RKO (cell line): Measurements from ENCODE around the gene ZC3H7A.

ENCODE experiments used
- DNase-seq: peaks from one replicate; pipeline ENCODE4 v3.0.0-alpha.2; 2016; ENCODE audit warnings: low spot score

The ZC3H7A gene

GRCh38 chr16:11736903-11737302 is 60.2 kb downstream of the ZC3H7A start:
- no peak for DNase-seq

- DNase-seq: no peak
Observed at GRCh38 chr16:11735787-11736186, 61.3 kb downstream of the ZC3H7A start.

- no peak for DNase-seq
Observed at GRCh38 chr16:11734653-11735043, 62.4 kb downstream of the ZC3H7A start.

- no peak for DNase-seq
Observed at GRCh38 chr16:11734025-11734652, 62.9 kb downstream of the ZC3H7A start.

DNA sequence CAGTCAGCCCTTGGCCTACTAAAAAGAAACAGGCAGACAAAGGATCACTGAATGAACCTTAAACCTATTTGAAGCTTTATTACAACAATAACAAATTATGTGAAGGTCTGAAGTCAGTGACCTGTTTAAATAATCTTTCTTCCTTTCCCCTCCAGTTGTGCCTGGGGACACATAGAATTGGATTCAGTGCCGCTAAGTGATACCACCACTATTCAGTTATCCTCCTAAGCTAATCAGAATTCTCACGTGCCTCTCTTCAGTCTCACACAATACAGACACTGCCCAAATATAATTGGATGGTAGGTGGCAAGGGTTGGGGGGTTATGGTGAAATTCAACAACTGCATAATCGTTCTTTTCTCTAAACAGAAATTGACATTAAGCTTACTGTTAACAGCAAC is 65.8 kb downstream of the ZC3H7A start:
- no peak for DNase-seq

DNA sequence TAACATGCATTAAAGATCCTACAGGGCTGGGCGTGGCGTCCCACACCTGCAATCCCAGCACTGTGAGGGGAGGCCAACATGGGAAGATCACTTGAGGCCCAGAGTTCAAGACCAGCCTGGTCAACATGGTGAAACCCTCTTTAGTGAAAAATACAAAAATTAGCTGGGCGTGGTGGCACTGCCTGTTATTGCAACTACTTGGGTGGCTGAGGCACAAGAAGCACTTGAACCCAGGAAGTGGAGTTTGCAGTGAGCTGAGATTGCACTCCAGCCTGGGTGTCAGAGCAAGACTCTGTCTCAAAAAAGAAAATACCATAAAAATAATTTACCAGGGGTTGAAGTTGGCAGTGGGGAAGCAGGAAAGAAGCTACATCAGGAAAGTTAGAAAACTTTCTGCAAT is 67.3 kb downstream of the ZC3H7A start:
- no peak for DNase-seq

- DNase-seq: no peak
Observed at GRCh38 chr16:11727796-11728543, 69.1 kb downstream of the ZC3H7A start.

DNA sequence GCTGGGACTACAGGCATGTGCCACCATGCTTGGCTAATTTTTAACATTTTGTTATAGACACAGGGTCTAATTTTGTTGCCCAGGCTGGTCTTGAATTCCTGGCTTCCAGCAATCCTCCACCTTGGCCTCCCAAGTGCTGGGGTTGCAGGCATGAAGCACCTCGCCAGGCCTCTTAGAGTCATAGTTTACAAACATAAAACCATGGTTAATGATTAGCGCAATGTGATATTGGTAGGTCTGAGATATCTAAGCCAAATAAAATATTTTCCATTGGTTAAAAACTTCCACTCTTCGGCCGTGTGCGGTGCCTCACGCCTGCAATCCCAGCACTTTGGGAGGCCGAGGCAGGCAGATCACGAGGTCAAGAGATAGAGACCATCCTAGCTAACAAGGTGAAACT is 71.0 kb downstream of the ZC3H7A start:
- no peak for DNase-seq

DNA sequence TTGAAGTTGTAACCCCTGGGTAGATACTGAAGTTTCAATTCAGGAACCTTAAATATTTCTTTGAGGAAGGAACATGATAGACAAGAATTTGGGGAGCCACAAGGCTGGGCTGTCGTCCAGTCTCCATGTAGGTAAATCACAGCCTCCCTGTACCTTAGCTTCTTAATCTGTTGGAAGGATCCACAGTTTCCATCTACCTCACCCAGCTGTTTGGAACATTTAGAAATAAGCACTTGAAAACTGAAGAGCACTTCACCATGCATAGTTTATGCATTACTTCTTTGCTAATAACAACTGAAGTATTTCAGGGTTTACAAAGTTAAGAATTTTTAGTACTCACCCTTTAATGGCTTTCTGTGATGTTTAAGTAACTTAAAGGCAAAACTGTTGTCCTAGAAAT is 71.6 kb downstream of the ZC3H7A start:
- DNase-seq: no peak

DNA sequence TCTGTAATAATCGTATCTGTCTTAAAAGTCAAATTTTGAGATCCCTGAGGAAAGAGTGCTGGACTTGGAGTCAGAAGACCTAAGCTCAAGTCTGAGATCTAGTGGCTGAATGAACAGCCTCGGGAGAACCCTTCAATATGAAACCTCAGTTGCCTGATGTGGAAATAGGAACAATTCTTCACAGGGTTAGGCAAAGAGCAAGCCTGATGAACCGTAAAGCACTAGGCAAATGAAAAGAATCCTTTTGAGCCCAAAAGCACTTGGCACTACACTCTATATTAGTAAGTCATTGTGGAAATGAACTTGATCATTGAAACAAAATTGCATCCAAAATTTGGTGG is 74.6 kb downstream of the ZC3H7A start:
- no peak for DNase-seq

DNA sequence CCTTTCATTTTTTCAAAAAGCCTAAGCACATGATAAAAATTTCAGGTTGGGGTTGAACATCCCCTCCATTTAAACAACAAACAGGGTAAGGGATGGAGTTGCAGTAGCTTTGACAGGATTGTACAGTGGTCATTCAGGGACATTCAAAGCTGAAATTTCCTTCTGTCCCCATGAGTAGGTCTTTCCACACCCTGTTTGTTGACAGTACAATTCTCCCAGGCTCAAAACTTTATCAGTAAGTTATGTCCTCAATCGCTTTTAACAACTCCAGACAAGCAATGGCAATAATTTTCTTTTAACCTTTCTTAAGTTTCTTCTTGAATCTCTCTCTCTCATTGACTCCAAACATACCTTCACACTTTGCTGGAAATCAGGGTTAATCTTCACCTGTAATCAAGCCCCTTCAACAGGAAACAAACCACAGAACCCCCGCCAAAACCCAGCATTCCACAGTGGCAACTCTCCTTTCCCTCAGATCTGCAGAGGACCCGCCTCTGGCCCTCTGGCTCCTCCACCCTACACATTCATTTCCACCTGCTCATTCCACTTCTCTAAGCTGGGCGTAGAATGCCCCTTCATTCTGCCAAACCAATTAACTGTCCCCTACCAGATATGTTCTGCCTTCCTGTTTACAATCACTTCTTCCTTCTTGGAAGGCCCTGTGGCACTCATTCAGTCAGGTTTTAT is 75.1 kb downstream of the ZC3H7A start:
- no peak for DNase-seq

DNA sequence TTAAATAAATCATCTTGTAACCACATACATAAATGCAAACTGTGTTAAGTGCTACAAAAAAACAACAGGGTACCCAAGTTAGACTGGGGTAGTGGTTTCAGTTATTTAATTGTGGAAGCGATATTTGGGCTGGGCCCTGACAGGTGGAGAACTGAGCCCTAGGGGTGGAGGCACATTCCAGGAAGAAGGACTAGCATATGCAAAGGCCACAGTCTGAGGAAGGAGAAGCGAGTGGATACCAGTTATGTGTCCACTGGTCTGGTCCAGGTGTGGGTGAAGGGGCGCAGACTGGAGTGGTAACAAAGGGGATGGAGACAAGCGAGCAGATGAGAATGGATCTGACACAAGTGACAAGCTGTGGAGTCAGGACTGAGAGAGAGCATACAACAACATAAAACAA is 77.3 kb downstream of the ZC3H7A start:
- no peak for DNase-seq

- DNase-seq: no peak
Observed at GRCh38 chr16:11719171-11719570, 77.9 kb downstream of the ZC3H7A start.

DNA sequence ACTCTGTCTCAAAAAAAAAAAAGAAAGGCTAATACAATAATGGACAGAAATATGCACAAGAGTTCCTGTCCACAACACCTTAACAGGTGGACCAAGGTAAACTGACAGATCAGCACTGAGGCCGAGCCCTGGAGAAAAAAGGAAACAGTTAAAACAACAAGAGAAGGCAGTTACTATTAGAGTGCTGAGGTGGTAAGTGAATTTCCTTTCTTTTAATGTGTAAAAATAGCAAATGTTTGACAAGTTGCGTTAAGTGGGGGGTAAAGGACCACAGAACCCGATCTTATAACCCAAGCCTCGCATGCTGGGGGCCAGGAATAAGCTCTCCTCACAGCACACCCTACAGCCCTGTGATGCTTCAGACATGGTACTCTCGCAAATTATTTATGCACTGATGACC is 79.2 kb downstream of the ZC3H7A start:
- DNase-seq: no peak

- no peak for DNase-seq
Observed at GRCh38 chr16:11716336-11716735, 80.7 kb downstream of the ZC3H7A start.

DNA sequence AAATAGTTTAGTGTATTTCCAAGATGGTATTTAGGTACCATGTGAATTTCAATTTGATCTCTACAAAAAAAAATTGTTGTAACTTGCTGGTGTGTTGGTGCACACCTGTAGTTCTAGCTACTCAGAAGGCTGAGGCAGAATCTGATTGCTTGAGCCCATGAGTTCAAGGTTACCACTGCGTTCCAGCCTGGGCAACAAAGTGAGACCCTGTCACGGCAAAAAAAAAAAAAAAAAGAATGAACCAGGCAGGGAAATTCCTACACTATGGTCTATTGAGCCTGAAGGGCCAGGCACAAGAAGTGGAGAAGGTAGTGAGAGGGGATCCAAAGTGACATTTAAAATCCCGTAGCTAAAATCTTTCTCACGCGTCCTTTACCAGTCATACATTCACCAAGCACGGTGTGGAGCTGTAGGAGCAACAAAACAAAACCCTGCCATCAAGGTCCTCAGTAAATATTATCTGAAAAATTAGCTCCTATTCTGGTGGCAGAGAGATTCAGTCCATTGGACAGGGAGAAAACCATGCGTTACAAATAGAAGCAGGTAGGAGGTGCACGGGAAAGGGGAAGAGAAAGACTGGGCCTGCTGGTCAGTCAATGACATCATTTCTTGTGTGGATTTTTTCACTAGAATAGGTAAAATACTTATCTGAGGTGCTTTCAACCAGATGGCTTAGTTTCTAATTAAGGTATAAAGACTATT is 81.7 kb downstream of the ZC3H7A start:
- no peak for DNase-seq

GRCh38 chr16:11712122-11712521 is 84.9 kb downstream of the ZC3H7A start:
- no peak for DNase-seq

DNA sequence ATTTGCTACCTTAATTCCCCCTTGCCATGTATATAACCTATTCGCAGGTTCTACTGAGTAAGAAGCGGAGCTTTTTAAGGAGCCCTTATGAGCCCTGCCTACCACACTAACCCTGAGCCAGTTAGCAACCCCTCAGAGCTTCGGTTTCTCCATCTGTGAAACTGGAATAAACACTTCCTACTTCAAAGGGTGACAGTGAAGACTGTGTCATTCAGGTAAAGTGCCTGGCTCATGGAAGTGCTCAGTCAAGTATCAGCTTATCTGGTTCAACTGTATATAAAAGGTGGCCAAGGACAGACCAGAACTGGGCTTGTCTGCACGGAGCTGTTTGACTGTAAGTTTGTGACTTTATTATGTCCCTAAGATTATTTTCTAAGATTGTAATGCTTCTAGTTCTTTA is 85.4 kb downstream of the ZC3H7A start:
- no peak for DNase-seq

DNA sequence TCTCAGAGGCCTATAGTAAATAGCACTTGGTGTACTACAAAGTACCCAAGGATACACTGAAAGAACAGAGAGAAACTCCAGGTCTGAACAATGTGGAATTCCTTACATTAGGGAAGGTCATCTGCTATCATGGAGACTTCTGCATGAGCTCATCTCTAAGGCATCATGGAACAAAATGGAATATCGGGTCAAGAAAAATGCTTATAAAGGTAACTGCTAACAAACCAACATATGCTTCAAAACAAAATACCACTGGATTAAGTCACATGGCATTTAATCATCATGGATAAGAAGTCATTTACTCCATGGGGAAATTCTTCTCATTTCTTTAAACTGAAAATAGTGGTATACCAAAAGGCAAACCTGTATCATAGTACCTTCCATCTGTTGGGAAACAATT is 88.6 kb downstream of the ZC3H7A start:
- no peak for DNase-seq

- DNase-seq: no peak
Observed at GRCh38 chr16:11707679-11708197, 89.3 kb downstream of the ZC3H7A start.

- no peak for DNase-seq
Observed at GRCh38 chr16:11706180-11706742, 90.8 kb downstream of the ZC3H7A start.

- no peak for DNase-seq
Observed at GRCh38 chr16:11705311-11706025, 91.6 kb downstream of the ZC3H7A start.
